DND-41 (cell line): ENCODE results near the gene HP1BP3.

Source experiments
- ATAC-seq: fragments of 200-7000 bp; cut with Tn5 transposase; 3 replicates; pipeline ENCODE4 v1.9.1; 2021; ENCODE audit warnings: low read depth; ENCODE audit not compliant: insufficient read depth
- DNase-seq: peaks from one replicate; pipeline ENCODE4 v3.0.0-alpha.2; 2020
- H2AFZ ChIP-seq: 2 replicates; pipeline ENCODE4 v1.6.0; 2012; ENCODE audit warnings: low read depth, low read length
- H3K27ac ChIP-seq: 2 replicates; pipeline ENCODE4 v1.5.1; 2012; ENCODE audit warnings: low read length, inconsistent platforms
- H3K27me3 ChIP-seq: fragments of 200-600 bp; sonication (generic); 2 replicates; pipeline ENCODE4 v1.6.0; 2012; ENCODE audit warnings: low read length, mild to moderate bottlenecking, inconsistent platforms; ENCODE audit not compliant: insufficient read depth, poor library complexity
- H3K36me3 ChIP-seq: 2 replicates; pipeline ENCODE4 v1.5.1; 2012; ENCODE audit warnings: low read length, inconsistent platforms; ENCODE audit not compliant: insufficient read depth
- H3K4me1 ChIP-seq: 2 replicates; pipeline ENCODE4 v1.5.1; 2012; ENCODE audit warnings: mild to moderate bottlenecking, low read length; ENCODE audit not compliant: insufficient read depth
- H3K4me2 ChIP-seq: 2 replicates; pipeline ENCODE4 v1.6.0; 2012; ENCODE audit warnings: mild to moderate bottlenecking, moderate library complexity, low read length, inconsistent platforms; ENCODE audit not compliant: insufficient read depth
- H3K4me3 ChIP-seq, 2 experiments: fragments of 200-600 bp in 1 of 2; shearing (Covaris generic) in 1 of 2; 2 replicates each; pipeline ENCODE4 v1.5.1; 2012 to 2016; ENCODE audit warnings: inconsistent platforms in 2 of 2, low read length in 2 of 2, mild to moderate bottlenecking in 2 of 2, low read depth in 1 of 2, moderate library complexity in 1 of 2
- H3K79me2 ChIP-seq: 2 replicates; pipeline ENCODE4 v1.6.0; 2012; ENCODE audit warnings: low read length, inconsistent platforms; ENCODE audit not compliant: insufficient read depth
- H3K9ac ChIP-seq: 2 replicates; pipeline ENCODE4 v1.6.0; 2012; ENCODE audit warnings: low read depth, mild to moderate bottlenecking, inconsistent platforms, low read length, moderate library complexity
- H3K9me3 ChIP-seq: 2 replicates; pipeline ENCODE4 v1.5.1; 2012; ENCODE audit warnings: low read length, moderate library complexity, mild to moderate bottlenecking, inconsistent platforms; ENCODE audit not compliant: insufficient read depth, severe bottlenecking
- H4K20me1 ChIP-seq: 2 replicates; pipeline ENCODE4 v1.6.0; 2012; ENCODE audit warnings: low read length; ENCODE audit not compliant: insufficient read depth
- EZH2 ChIP-seq: IDR thresholded peaks from 3 replicates; pipeline ENCODE4 v1.6.1; 2012; ENCODE audit warnings: borderline replicate concordance, low read depth, mild to moderate bottlenecking, moderate library complexity, low read length, inconsistent platforms; ENCODE audit not compliant: severe bottlenecking
- TF ChIP-seq, protein P1 (sequence below): IDR thresholded peaks from 2 replicates; pipeline ENCODE4 v1.5.1; 2012; ENCODE audit warnings: borderline replicate concordance, low read length, moderate library complexity, mild to moderate bottlenecking; ENCODE audit not compliant: poor library complexity, severe bottlenecking; ENCODE audit errors: extremely low read depth

HP1BP3 gene

DNA sequence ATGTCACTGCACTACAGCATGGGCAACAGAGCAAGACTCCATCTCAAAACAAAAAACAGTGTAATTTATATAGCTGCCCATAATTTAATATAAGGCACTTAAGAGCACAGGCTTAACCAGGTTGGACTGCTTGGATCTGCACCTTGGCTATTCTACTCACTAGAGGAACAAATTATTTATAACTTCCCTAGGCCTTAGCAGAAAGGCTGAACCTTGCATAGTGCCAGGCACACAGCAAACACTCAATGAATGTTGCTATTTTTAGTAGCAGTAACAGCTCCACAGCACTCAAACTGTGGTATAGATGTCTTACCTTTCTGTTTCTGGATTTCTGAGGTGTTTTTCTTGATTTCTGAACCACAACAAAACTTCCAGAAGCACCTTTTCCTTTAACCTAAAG is 19.8 kb downstream of the HP1BP3 start:
- H3K79me2 ChIP-seq, result peaks cover 22% of the 10 kb centered on the region
- no peaks in the 10 kb centered on the region for H3K4me1 ChIP-seq
- H3K27ac ChIP-seq, result no peak overlapping the region
- peaks cover 100% of the 10 kb centered on the region for H3K36me3 ChIP-seq
- H3K4me2 ChIP-seq, result no peak overlapping the region
- no peak overlapping the region for H2AFZ ChIP-seq
- H4K20me1 ChIP-seq, result peaks cover 12% of the 10 kb centered on the region; the same call in 1 of the 2 replicates
- no peak overlapping the region for H3K4me3 ChIP-seq
- ATAC-seq (no peak), DNase-seq (no peak)
- TF ChIP-seq, protein P1, sequence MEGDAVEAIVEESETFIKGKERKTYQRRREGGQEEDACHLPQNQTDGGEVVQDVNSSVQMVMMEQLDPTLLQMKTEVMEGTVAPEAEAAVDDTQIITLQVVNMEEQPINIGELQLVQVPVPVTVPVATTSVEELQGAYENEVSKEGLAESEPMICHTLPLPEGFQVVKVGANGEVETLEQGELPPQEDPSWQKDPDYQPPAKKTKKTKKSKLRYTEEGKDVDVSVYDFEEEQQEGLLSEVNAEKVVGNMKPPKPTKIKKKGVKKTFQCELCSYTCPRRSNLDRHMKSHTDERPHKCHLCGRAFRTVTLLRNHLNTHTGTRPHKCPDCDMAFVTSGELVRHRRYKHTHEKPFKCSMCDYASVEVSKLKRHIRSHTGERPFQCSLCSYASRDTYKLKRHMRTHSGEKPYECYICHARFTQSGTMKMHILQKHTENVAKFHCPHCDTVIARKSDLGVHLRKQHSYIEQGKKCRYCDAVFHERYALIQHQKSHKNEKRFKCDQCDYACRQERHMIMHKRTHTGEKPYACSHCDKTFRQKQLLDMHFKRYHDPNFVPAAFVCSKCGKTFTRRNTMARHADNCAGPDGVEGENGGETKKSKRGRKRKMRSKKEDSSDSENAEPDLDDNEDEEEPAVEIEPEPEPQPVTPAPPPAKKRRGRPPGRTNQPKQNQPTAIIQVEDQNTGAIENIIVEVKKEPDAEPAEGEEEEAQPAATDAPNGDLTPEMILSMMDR, result no peak
- no peak for TF ChIP-seq EZH2
- no peak overlapping the region for H3K9ac ChIP-seq
- no peaks in the 10 kb centered on the region for H3K27me3 ChIP-seq
- no peaks in the 10 kb centered on the region for H3K9me3 ChIP-seq

DNA sequence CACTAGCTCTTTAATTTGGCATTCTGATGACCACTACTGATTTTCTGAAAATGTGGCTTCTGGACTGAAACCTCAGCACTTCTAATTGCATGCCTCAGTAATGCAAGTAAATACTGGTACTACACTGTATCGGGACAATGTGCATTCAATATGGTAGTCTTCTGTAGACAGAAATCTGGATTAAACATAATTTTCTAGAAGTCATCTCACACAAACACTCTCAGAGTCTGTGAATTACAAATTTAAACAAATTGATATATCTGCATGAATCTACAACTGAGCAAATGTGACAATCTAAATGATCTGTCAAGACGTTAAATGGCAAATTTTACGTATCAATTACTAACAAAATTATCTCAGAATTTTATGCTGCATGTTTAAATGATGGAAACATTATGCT is 23.7 kb downstream of the HP1BP3 start:
- no peak for ATAC-seq
- Histone ChIP-seq H3K27ac (no peak overlapping the region), H3K4me3 (no peak overlapping the region), H4K20me1 (peaks cover 3% of the 10 kb centered on the region; the same call in 1 of the 2 replicates), H3K9me3 (no peaks in the 10 kb centered on the region), H3K4me2 (no peak overlapping the region), H2AFZ (no peak overlapping the region), H3K9ac (no peak overlapping the region), H3K36me3 (peaks cover 100% of the 10 kb centered on the region), H3K27me3 (no peaks in the 10 kb centered on the region), H3K79me2 (peaks cover 21% of the 10 kb centered on the region; the same call in 1 of the 2 replicates), H3K4me1 (no peaks in the 10 kb centered on the region)
- TF ChIP-seq, protein P1, result no peak
- no peak for TF ChIP-seq EZH2
- DNase-seq, result no peak

DNA sequence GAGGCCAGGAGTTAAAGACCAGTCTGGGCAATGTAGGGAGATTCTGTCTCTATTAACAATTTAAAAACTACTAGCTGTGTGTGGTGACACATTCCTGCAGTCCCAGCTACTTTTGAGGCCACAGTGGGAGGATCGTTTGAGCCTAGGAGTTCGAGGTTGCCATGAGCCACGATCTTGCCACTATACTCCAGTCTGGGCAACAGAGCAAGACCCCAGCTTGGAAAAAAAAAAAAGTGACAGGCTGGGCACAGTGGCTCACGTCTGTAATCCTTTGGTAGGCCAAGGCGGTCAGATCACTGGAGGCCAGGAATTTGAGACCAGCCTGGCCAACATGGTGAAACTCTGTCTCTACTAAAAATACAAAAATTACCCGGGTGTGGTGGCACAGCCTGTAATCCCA is 26.8 kb downstream of the HP1BP3 start:
- H3K27ac ChIP-seq, result no peak overlapping the region

More for the DNA sequence above, 26.8 kb downstream of the HP1BP3 start:
- Histone ChIP-seq H3K9ac (no peak overlapping the region), H3K79me2 (peaks cover 16% of the 10 kb centered on the region; the same call in 1 of the 2 replicates), H3K4me3 (no peak overlapping the region), H3K4me1 (no peaks in the 10 kb centered on the region), H3K27me3 (no peaks in the 10 kb centered on the region), H3K36me3 (peaks cover 98% of the 10 kb centered on the region), H4K20me1 (peaks cover 3% of the 10 kb centered on the region; the same call in 1 of the 2 replicates), H2AFZ (no peak overlapping the region), H3K4me2 (no peak overlapping the region), H3K9me3 (no peaks in the 10 kb centered on the region)
- TF ChIP-seq, protein P1, result no peak
- TF ChIP-seq EZH2, result no peak
- no peak for ATAC-seq
- DNase-seq, result no peak
